ENCODE data around the gene PCSK1N.
A peak's percentile ranks its signal among the peaks of the same experiment; 100 is the strongest.

The PCSK1N gene

GRCh38 chrX:48834383-48834709, 1.1 kb downstream of the PCSK1N start:
- DNase-seq (ENCODE audit: low spot score) = no peak
- Histone ChIP-seq H3K4me3 (ENCODE audit: severe bottlenecking) (peak overlapping the region; percentile 53), H3K27me3 (ENCODE audit: insufficient read depth, poor library complexity, severe bottlenecking) (no peaks in the 10 kb centered on the region), H3K4me1 (ENCODE audit: insufficient read depth, poor library complexity, severe bottlenecking) (no peaks in the 10 kb centered on the region), H3K36me3 (ENCODE audit: low read depth) (no peaks in the 10 kb centered on the region), H3K9me3 (ENCODE audit: severe bottlenecking) (no peaks in the 10 kb centered on the region), H3K27ac (ENCODE audit: poor library complexity, severe bottlenecking) (no peak overlapping the region)
- TF ChIP-seq, protein P1, sequence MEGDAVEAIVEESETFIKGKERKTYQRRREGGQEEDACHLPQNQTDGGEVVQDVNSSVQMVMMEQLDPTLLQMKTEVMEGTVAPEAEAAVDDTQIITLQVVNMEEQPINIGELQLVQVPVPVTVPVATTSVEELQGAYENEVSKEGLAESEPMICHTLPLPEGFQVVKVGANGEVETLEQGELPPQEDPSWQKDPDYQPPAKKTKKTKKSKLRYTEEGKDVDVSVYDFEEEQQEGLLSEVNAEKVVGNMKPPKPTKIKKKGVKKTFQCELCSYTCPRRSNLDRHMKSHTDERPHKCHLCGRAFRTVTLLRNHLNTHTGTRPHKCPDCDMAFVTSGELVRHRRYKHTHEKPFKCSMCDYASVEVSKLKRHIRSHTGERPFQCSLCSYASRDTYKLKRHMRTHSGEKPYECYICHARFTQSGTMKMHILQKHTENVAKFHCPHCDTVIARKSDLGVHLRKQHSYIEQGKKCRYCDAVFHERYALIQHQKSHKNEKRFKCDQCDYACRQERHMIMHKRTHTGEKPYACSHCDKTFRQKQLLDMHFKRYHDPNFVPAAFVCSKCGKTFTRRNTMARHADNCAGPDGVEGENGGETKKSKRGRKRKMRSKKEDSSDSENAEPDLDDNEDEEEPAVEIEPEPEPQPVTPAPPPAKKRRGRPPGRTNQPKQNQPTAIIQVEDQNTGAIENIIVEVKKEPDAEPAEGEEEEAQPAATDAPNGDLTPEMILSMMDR (IDR thresholded peaks at IDR 0.05; ENCODE audit: poor library complexity, severe bottlenecking) = no peak
- ATAC-seq (ENCODE audit: low read depth) = no peak; the same call in 2 of the 3 replicates

- Histone ChIP-seq H3K27me3 (ENCODE audit: insufficient read depth, poor library complexity, severe bottlenecking) (no peaks in the 10 kb centered on the region), H3K9me3 (ENCODE audit: severe bottlenecking) (no peaks in the 10 kb centered on the region), H3K4me3 (ENCODE audit: severe bottlenecking) (no peak overlapping the region), H3K36me3 (ENCODE audit: low read depth) (no peaks in the 10 kb centered on the region), H3K4me1 (ENCODE audit: insufficient read depth, poor library complexity, severe bottlenecking) (no peaks in the 10 kb centered on the region), H3K27ac (ENCODE audit: poor library complexity, severe bottlenecking) (no peak overlapping the region)
- DNase-seq (ENCODE audit: low spot score) = no peak
- no peak for ATAC-seq (ENCODE audit: low read depth)
- TF ChIP-seq, protein P1 (IDR thresholded peaks at IDR 0.05; ENCODE audit: poor library complexity, severe bottlenecking) = no peak
Measured at GRCh38 chrX:48833542-48834138, 1.8 kb downstream of the PCSK1N start.

GRCh38 chrX:48831909-48832291, 3.5 kb downstream of the PCSK1N start:
- H3K9me3 ChIP-seq (ENCODE audit: severe bottlenecking) = no peaks in the 10 kb centered on the region
- no peak overlapping the region for H3K27ac ChIP-seq (ENCODE audit: poor library complexity, severe bottlenecking)
- TF ChIP-seq, protein P1 (IDR thresholded peaks at IDR 0.05; ENCODE audit: poor library complexity, severe bottlenecking) = no peak
- ATAC-seq (ENCODE audit: low read depth) (no peak), DNase-seq (ENCODE audit: low spot score) (no peak)
- H3K27me3 ChIP-seq (ENCODE audit: insufficient read depth, poor library complexity, severe bottlenecking) = no peaks in the 10 kb centered on the region
- H3K4me1 ChIP-seq (ENCODE audit: insufficient read depth, poor library complexity, severe bottlenecking) = no peaks in the 10 kb centered on the region
- no peaks in the 10 kb centered on the region for H3K36me3 ChIP-seq (ENCODE audit: low read depth)
- no peak overlapping the region for H3K4me3 ChIP-seq (ENCODE audit: severe bottlenecking)

GRCh38 chrX:48831136-48831908, 4.1 kb downstream of the PCSK1N start:
- Histone ChIP-seq H3K27ac (ENCODE audit: poor library complexity, severe bottlenecking) (no peak overlapping the region), H3K4me1 (ENCODE audit: insufficient read depth, poor library complexity, severe bottlenecking) (no peaks in the 10 kb centered on the region), H3K36me3 (ENCODE audit: low read depth) (no peaks in the 10 kb centered on the region), H3K4me3 (ENCODE audit: severe bottlenecking) (no peak overlapping the region), H3K9me3 (ENCODE audit: severe bottlenecking) (no peaks in the 10 kb centered on the region), H3K27me3 (ENCODE audit: insufficient read depth, poor library complexity, severe bottlenecking) (no peaks in the 10 kb centered on the region)
- ATAC-seq (ENCODE audit: low read depth) = no peak
- TF ChIP-seq, protein P1 (IDR thresholded peaks at IDR 0.05; ENCODE audit: poor library complexity, severe bottlenecking) = no peak
- no peak for DNase-seq (ENCODE audit: low spot score)

Data from RWPE2 (cell line).